ENCODE data around the gene CSAG1.
"Not testable (repeated sequence)": the region's sequence is repeated elsewhere in the genome, so short reads cannot be mapped to it uniquely, and the experiment has no call there.

The CSAG1 gene

GRCh38 chrX:152733261-152733975 lies at the start of gene CSAG1, which contains the start of gene MAGEA12:
CSAG1 (minus strand) TSS chrX:152733721; CDS start chrX:152732460, 1,261 bp downstream.
MAGEA12 (plus strand) TSS chrX:152733757; CDS start chrX:152736162, 2,405 bp downstream.
- DNase-seq (ENCODE audit: low read depth) = no peak

- not testable (repeated sequence) for DNase-seq (ENCODE audit: low read depth)
Measured at GRCh38 chrX:152769549-152770289, 36.2 kb upstream of the CSAG1 start, which contains the start of gene MAGEA6. MAGEA6 (minus strand) TSS chrX:152769689; CDS start chrX:152767650, 2,039 bp downstream.

GRCh38 chrX:152766562-152766961 lies 33.0 kb upstream of the CSAG1 start:
- not testable (repeated sequence) for DNase-seq (ENCODE audit: low read depth)

- DNase-seq (ENCODE audit: low read depth) = not testable (repeated sequence)
Measured at GRCh38 chrX:152761582-152761981, 28.1 kb upstream of the CSAG1 start.

GRCh38 chrX:152759544-152759943 lies 26.0 kb upstream of the CSAG1 start:
- not testable (repeated sequence) for DNase-seq (ENCODE audit: low read depth)

GRCh38 chrX:152758918-152759317 lies 25.4 kb upstream of the CSAG1 start, which contains the start of gene CSAG3:
CSAG3 (plus strand) TSS chrX:152759218.
- DNase-seq (ENCODE audit: low read depth) = not testable (repeated sequence)

GRCh38 chrX:152754871-152755270 lies 21.4 kb upstream of the CSAG1 start:
- DNase-seq (ENCODE audit: low read depth) = not testable (repeated sequence)

- not testable (repeated sequence) for DNase-seq (ENCODE audit: low read depth)
Measured at GRCh38 chrX:152753686-152754650, 20.4 kb upstream of the CSAG1 start, which contains the start of gene MAGEA2. MAGEA2 (minus strand) TSS chrX:152753842; CDS start chrX:152751363, 2,479 bp downstream.

- DNase-seq (ENCODE audit: low read depth) = no peak
Measured at GRCh38 chrX:152738560-152738959, 5.0 kb upstream of the CSAG1 start.

- DNase-seq (ENCODE audit: low read depth) = not testable (repeated sequence)
Measured at GRCh38 chrX:152736528-152736927, 3.0 kb upstream of the CSAG1 start.

- no peak for DNase-seq (ENCODE audit: low read depth)
Measured at GRCh38 chrX:152735860-152736511, 2.5 kb upstream of the CSAG1 start.

- DNase-seq (ENCODE audit: low read depth) = no peak
Measured at GRCh38 chrX:152735101-152735500, 1.6 kb upstream of the CSAG1 start.

- DNase-seq (ENCODE audit: low read depth) = not testable (repeated sequence)
Measured at GRCh38 chrX:152734143-152734858, 780 bp upstream of the CSAG1 start.

GRCh38 chrX:152725409-152725808 lies 8.1 kb downstream of the CSAG1 start:
- no peak for DNase-seq (ENCODE audit: low read depth)

GRCh38 chrX:152713815-152714787 lies 19.4 kb downstream of the CSAG1 start, which contains the start of gene MAGEA2B:
MAGEA2B (plus strand) TSS chrX:152714628; CDS start chrX:152717107, 2,479 bp downstream.
- not testable (repeated sequence) for DNase-seq (ENCODE audit: low read depth)

GRCh38 chrX:152713195-152713594 lies 20.3 kb downstream of the CSAG1 start:
- DNase-seq (ENCODE audit: low read depth) = not testable (repeated sequence)

GRCh38 chrX:152709173-152709572 lies 24.3 kb downstream of the CSAG1 start, which contains the start of gene CSAG2:
CSAG2 (minus strand) TSS chrX:152709273; CDS start chrX:152709112, 161 bp downstream.
- DNase-seq (ENCODE audit: low read depth) = not testable (repeated sequence)

GRCh38 chrX:152706500-152706899 lies 27.0 kb downstream of the CSAG1 start:
- not testable (repeated sequence) for DNase-seq (ENCODE audit: low read depth)

GRCh38 chrX:152700390-152700789 lies 33.1 kb downstream of the CSAG1 start:
- DNase-seq (ENCODE audit: low read depth) = not testable (repeated sequence)
